Activated CD4-positive, alpha-beta memory T cell treated with anti-CD3 and anti-CD28 coated beads for 36 hours (primary cell): Measurements from ENCODE around the gene NTRK3. TPM values are rescaled to one million over a fixed set of nuclear protein-coding genes. Genes with fewer than 3 reads are reported as not detected.

Experiments used
- CTCF ChIA-PET: fragments of 350-600 bp; sonication (Branson Sonifier 250); formaldehyde crosslinking; loops from one replicate; lab custom pipeline; 2021; ENCODE audit warnings: antibody characterized with exemption, inconsistent platforms; lab: Charles Lee
- POLR2A ChIA-PET: fragments of 350-600 bp; sonication (Branson Sonifier 250); formaldehyde crosslinking; loops from one replicate; lab custom pipeline; 2021; ENCODE audit warnings: antibody characterized with exemption; lab: Charles Lee
- DNase-seq: peaks from one replicate; pipeline ENCODE4 v3.0.0-alpha.2; 2020
- H3K27ac Mint-ChIP-seq: one replicate; pipeline ENCODE4 v1.8.0; 2021; ENCODE audit warnings: mixed read lengths
- H3K27me3 Mint-ChIP-seq: one replicate; pipeline ENCODE4 v1.8.0; 2021; ENCODE audit warnings: mixed read lengths
- H3K36me3 Mint-ChIP-seq: one replicate; pipeline ENCODE4 v1.8.0; 2021; ENCODE audit warnings: mixed read lengths
- H3K4me1 Mint-ChIP-seq: one replicate; pipeline ENCODE4 v1.8.0; 2021; ENCODE audit warnings: low read depth, mixed read lengths
- H3K4me3 Mint-ChIP-seq: one replicate; pipeline ENCODE4 v1.8.0; 2021; ENCODE audit warnings: mild to moderate bottlenecking, mixed read lengths
- H3K9me3 Mint-ChIP-seq: one replicate; pipeline ENCODE4 v1.8.0; 2021; ENCODE audit warnings: mixed read lengths
- intact Hi-C: fragments of 100-400 bp; cut with micrococcal nuclease; formaldehyde crosslinking; loops from one replicate; pipeline ENCODE4 v1.15.1; 2023
- total RNA-seq, 2 experiments: library from RNA; stranded (reverse); gene quantifications; one replicate each; pipeline ENCODE4 v1.2.3, GENCODE V29; 2021

The NTRK3 gene
- total RNA-seq, 2 experiments from 2014 or later, result 0.78 to 0.85 TPM

DNA sequence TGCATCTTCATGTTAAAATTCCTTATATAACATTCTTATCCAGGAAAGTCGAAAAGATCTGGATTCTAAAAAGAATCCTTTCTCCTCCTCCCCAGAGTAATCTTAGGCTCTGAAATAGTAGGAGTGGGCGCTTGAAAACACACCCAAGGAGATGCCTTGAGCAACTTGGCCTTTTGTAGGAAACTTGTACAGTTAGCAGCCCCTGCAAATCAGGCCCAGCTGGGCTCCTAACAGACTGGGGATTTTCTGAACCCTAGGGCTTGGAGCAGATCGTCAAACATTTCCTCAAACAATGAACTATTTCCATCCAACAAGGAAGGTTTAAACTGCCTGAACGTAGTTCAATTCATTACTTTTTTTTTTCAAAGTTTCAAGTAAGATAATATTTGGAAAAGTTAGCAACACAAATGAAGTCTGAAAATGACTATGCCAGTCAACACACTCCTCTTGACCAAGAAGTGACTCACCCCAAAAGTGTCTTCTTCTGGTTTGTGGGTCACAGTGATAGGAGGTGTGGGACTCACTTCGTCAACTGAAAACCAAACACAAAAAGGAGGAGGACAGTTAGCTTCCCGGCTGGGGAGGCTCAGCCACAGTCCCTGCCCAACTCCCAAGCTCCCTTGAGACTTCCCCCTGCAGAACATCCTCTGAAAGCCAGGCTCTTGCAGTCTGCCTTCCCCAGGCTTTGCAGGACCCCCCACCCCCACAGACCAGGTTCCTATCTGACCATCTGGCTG lies 129.7 kb downstream of the NTRK3 start:
- DNase-seq, result no peak
- Mint-ChIP-seq H3K4me3 (no peak overlapping the region), H3K27ac (no peak overlapping the region), H3K36me3 (no peaks in the 10 kb centered on the region), H3K27me3 (peaks cover 4% of the 10 kb centered on the region), H3K4me1 (no peaks in the 10 kb centered on the region), H3K9me3 (no peaks in the 10 kb centered on the region)
- ChIA-PET POLR2A (no interaction called here), CTCF (no interaction called here)
- intact Hi-C loops, result no loop called here

GRCh38 chr15:88125576-88125975 lies 131.0 kb downstream of the NTRK3 start:
- no peaks in the 10 kb centered on the region for H3K4me1 Mint-ChIP-seq
- H3K4me3 Mint-ChIP-seq, result no peak overlapping the region
- CTCF ChIA-PET, result no interaction called here
- peaks cover 6% of the 10 kb centered on the region for H3K27me3 Mint-ChIP-seq
- H3K36me3 Mint-ChIP-seq, result no peaks in the 10 kb centered on the region
- no peak overlapping the region for H3K27ac Mint-ChIP-seq
- intact Hi-C loops, result no loop called here
- no peaks in the 10 kb centered on the region for H3K9me3 Mint-ChIP-seq
- POLR2A ChIA-PET, result no interaction called here
- DNase-seq, result no peak

DNA sequence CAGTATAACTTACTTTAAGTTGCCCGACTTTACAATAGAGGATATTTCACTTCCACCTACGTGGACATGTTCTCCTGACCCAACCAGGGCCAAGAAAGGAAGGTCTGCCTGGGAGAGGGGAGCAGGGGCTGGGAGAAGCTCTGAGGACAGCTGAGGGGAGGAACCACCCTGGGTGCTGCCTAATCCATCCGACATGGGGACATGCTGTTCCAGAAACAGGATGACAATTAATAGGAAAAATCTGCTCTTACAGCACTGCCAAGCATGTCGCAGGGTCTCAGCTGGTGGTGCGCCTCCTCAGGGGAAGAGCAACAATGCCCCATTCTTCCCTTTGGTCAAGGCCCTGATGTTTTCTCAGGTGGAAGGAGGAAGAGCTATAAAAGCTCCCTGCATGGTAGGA lies 132.3 kb downstream of the NTRK3 start:
- CTCF ChIA-PET, result no interaction called here

GRCh38 chr15:88121968-88122530 lies 134.5 kb downstream of the NTRK3 start:
- peaks cover 4% of the 10 kb centered on the region for H3K27me3 Mint-ChIP-seq
- H3K27ac Mint-ChIP-seq, result no peak overlapping the region
- DNase-seq, result no peak
- CTCF ChIA-PET, result no interaction called here
- no peaks in the 10 kb centered on the region for H3K36me3 Mint-ChIP-seq
- H3K4me3 Mint-ChIP-seq, result no peak overlapping the region
- H3K9me3 Mint-ChIP-seq, result no peaks in the 10 kb centered on the region
- intact Hi-C loops, result no loop called here
- no peaks in the 10 kb centered on the region for H3K4me1 Mint-ChIP-seq
- POLR2A ChIA-PET, result no interaction called here

More for the DNA sequence above, 132.3 kb downstream of the NTRK3 start:
- H3K4me1 Mint-ChIP-seq, result no peaks in the 10 kb centered on the region
- no peak for DNase-seq
- H3K27me3 Mint-ChIP-seq, result peaks cover 6% of the 10 kb centered on the region
- H3K4me3 Mint-ChIP-seq, result no peak overlapping the region
- H3K9me3 Mint-ChIP-seq, result no peaks in the 10 kb centered on the region
- H3K36me3 Mint-ChIP-seq, result no peaks in the 10 kb centered on the region
- intact Hi-C loops, result no loop called here
- POLR2A ChIA-PET, result no interaction called here
- no peak overlapping the region for H3K27ac Mint-ChIP-seq

- Mint-ChIP-seq H3K27ac (no peak overlapping the region), H3K4me3 (no peak overlapping the region), H3K36me3 (no peaks in the 10 kb centered on the region), H3K4me1 (no peaks in the 10 kb centered on the region), H3K9me3 (no peaks in the 10 kb centered on the region), H3K27me3 (peaks cover 2% of the 10 kb centered on the region)
- intact Hi-C loops, result no loop called here
- ChIA-PET POLR2A (no interaction called here), CTCF (no interaction called here)
- DNase-seq, result no peak
These were observed 136.5 kb downstream of the NTRK3 start for GRCh38 chr15:88120026-88120425.

DNA sequence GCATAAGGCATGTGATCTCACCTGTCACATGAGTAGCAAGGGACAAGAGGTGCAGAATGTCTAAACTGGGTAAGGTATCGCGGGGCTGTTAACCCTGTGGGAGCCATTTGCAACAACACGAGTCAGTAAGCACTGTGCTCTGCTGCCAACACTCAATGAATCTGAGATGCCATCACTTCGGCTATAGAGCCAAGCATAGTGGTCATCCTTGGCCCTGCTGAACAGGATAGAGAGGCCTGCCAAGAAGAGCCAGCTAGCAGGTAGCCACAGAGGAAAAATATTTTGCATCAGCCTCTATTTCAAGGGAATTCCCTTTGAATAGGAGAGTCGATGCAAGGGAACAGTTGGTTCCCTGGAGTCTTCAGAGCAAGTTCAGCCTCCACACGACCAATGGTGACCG lies 137.8 kb downstream of the NTRK3 start:
- H3K4me1 Mint-ChIP-seq, result no peaks in the 10 kb centered on the region
- H3K9me3 Mint-ChIP-seq, result no peaks in the 10 kb centered on the region
- H3K27ac Mint-ChIP-seq, result no peak overlapping the region
- ChIA-PET CTCF (no interaction called here), POLR2A (no interaction called here)
- no peak overlapping the region for H3K4me3 Mint-ChIP-seq
- no peaks in the 10 kb centered on the region for H3K36me3 Mint-ChIP-seq
- intact Hi-C loops, result no loop called here
- DNase-seq, result no peak
- peaks cover 2% of the 10 kb centered on the region for H3K27me3 Mint-ChIP-seq

- Mint-ChIP-seq H3K27me3 (peaks cover 2% of the 10 kb centered on the region), H3K4me3 (no peak overlapping the region), H3K36me3 (no peaks in the 10 kb centered on the region), H3K4me1 (no peaks in the 10 kb centered on the region), H3K9me3 (no peaks in the 10 kb centered on the region), H3K27ac (no peak overlapping the region)
- DNase-seq, result no peak
- ChIA-PET CTCF (no interaction called here), POLR2A (no interaction called here)
- intact Hi-C loops, result no loop called here
These were observed 138.5 kb downstream of the NTRK3 start for GRCh38 chr15:88118035-88118434.

DNA sequence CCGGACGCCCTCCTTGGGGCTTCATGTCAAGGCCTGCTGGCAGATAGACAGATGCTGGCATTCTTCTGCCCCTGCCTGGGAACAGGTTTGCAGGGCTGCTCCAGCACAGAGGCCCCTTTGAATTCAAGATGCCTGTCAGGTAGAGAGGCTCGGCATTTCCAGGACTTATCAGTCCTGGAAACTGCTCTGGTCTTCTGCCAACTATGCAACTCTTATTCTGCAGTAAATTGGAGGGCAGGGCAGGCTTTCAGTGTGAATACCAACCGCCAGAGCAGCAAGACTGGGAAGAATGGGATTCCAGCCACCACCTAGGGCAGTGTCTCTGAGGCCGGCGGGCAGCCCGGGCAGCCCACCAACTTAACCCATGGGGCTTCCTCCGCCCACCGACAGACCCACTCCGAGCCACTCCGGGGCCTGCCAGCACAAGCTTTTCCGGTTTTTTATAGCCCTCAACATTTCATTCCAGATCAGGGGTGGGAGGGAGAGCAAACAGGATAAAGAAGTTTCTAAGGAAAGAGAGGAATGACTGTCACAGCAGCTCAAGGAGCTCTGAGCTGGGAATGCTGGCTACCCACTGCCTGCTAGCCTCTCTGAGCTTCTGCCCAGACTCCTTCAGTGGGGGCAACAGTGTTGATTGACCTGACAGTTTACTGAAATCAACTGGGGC lies 140.9 kb downstream of the NTRK3 start:
- POLR2A ChIA-PET, result no interaction called here
- no peaks in the 10 kb centered on the region for H3K36me3 Mint-ChIP-seq
- H3K4me3 Mint-ChIP-seq, result no peak overlapping the region
- no peaks in the 10 kb centered on the region for H3K9me3 Mint-ChIP-seq
- intact Hi-C loops, result no loop called here
- H3K27ac Mint-ChIP-seq, result no peak overlapping the region
- DNase-seq, result no peak
- H3K4me1 Mint-ChIP-seq, result no peaks in the 10 kb centered on the region
- CTCF ChIA-PET, result no interaction called here
- H3K27me3 Mint-ChIP-seq, result no peaks in the 10 kb centered on the region

DNA sequence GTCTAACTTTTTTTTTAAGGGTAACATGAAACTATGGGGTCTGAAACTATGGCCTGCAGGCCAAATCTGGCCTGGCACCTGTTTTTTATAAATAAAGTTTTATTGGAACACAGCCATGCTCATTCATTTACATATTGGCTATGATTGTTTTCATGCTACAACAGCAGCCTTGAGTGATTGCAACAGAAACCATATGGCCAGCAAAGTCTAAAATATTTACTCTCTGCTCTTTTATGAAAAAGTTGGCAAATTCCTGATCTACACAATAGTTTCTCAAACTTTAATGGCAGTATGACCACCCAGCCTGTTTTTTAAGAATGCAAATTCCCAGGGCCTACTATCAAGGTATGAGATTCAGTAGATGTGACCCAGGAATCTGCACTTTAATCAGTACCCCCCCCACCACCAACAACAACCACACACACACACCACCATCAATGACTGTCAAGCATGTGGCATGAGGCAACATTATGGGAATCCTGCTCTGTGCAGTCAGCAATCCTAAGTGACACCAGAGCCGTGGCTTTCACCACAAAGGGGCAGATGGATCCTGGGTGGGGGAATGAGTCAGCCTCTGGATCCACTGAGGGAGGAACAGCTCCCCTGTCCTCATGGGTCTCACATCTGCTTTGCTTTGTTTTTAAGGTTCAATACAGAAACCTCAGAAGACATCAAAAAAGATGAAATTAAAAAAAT lies 142.8 kb downstream of the NTRK3 start:
- Mint-ChIP-seq H3K4me1 (no peaks in the 10 kb centered on the region), H3K4me3 (no peak overlapping the region), H3K36me3 (no peaks in the 10 kb centered on the region), H3K27me3 (no peaks in the 10 kb centered on the region), H3K27ac (no peak overlapping the region), H3K9me3 (no peaks in the 10 kb centered on the region)
- POLR2A ChIA-PET, result no interaction called here
- intact Hi-C loops, result no loop called here
- no peak for DNase-seq
- CTCF ChIA-PET, result no interaction called here

DNA sequence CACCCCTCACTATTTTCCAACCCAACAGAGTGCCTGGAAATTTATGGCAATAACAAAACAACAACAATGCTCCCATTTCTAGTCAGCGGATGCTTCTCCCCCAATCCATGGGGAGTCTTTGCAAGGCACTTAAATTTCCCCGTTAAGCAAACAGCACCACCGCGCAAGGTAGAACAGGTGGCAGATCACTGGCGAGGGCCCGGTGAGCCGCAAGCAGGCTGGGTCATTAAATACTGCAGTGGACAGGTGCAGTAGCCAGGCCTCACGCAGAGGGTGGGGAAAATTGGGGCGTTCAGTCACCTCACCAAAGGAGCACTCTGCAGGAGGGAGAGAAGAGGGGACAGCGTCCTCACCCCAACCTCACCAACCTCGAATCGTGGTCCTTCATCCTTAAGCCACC lies 147.5 kb downstream of the NTRK3 start:
- intact Hi-C loops, result no loop called here
- Mint-ChIP-seq H3K4me1 (no peaks in the 10 kb centered on the region), H3K36me3 (no peaks in the 10 kb centered on the region), H3K27ac (no peak overlapping the region), H3K9me3 (no peaks in the 10 kb centered on the region), H3K27me3 (no peaks in the 10 kb centered on the region), H3K4me3 (no peak overlapping the region)
- ChIA-PET CTCF (no interaction called here), POLR2A (no interaction called here)
- no peak for DNase-seq

GRCh38 chr15:88108477-88108876 lies 148.1 kb downstream of the NTRK3 start:
- no peaks in the 10 kb centered on the region for H3K27me3 Mint-ChIP-seq
- POLR2A ChIA-PET, result no interaction called here

DNA sequence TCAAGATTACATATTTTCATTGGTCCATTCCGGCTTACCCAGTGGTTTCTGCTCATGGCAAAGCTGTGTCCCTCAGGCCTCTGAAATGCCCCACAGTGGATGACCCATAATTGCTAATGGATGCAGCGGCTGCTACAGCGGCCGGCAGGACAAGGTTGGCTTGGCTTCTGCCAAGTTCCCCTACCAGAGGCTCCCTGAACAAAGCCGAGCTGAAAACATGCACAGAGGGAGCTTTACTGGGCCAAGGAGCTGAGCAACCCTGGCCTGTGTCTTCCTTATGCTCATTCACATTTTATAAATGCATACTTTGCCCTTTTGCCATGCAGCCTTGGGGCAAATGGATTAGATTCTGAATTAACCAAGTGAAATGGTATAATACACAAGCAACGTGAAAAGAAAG lies 150.5 kb downstream of the NTRK3 start:
- POLR2A ChIA-PET, result no interaction called here
- H3K27me3 Mint-ChIP-seq, result no peaks in the 10 kb centered on the region
- intact Hi-C loops, result no loop called here
- no peaks in the 10 kb centered on the region for H3K9me3 Mint-ChIP-seq
- CTCF ChIA-PET, result no interaction called here
- no peak for DNase-seq
- H3K27ac Mint-ChIP-seq, result no peak overlapping the region
- H3K4me1 Mint-ChIP-seq, result no peaks in the 10 kb centered on the region
- no peak overlapping the region for H3K4me3 Mint-ChIP-seq
- no peaks in the 10 kb centered on the region for H3K36me3 Mint-ChIP-seq

More at GRCh38 chr15:88108477-88108876, 148.1 kb downstream of the NTRK3 start:
- CTCF ChIA-PET, result no interaction called here
- Mint-ChIP-seq H3K4me1 (no peaks in the 10 kb centered on the region), H3K36me3 (no peaks in the 10 kb centered on the region), H3K4me3 (no peak overlapping the region), H3K27ac (no peak overlapping the region), H3K9me3 (no peaks in the 10 kb centered on the region)
- DNase-seq, result no peak
- intact Hi-C loops, result no loop called here
